Measurements from ENCODE around the gene GMIP. TPM values are rescaled to one million over a fixed set of nuclear protein-coding genes. Genes with fewer than 3 reads are reported as not detected.
"Not testable (repeated sequence)": the region's sequence is repeated elsewhere in the genome, so short reads cannot be mapped to it uniquely, and the experiment has no call there.

Gene GMIP
- polyA plus RNA-seq, 1 of the 3 experiments (the other 2 are of a cell fraction), result 6.3 TPM

DNA sequence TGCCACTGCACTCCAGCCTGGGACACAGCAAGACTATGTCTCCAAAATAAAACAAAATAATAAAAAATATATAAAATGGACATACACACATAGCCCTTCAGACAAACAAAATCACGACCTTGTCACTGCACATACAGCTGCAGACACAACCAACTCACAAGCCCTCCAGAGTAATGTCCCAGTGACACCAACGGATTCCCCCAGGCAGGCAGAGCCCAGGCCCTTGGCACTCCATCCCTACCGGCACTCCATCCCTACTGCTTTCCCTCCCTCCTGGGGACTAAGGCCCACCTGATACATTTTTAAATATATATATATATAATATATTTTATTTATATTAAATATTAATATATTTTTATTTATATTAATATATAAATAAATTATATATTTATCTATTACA, 43.6 kb upstream of the GMIP start:
- H3K4me3 ChIP-seq (ENCODE audit: low read depth in 2 of 2, low read length in 1 of 2), result no peak overlapping the region
- TF ChIP-seq YY1 (IDR thresholded peaks at IDR 0.05; ENCODE audit: low read depth) (no peak), FOXJ3 (CRISPR knock-in tag; IDR thresholded peaks at IDR 0.05) (no peak), SMC3 (IDR thresholded peaks at IDR 0.05; ENCODE audit: low read depth, low read length) (no peak), EZH2phosphoT487 (IDR thresholded peaks at IDR 0.05; ENCODE audit: borderline replicate concordance, low read depth) (no peak), TEAD4 (IDR thresholded peaks at IDR 0.05; ENCODE audit: borderline replicate concordance, insufficient read depth) (no peak), SIN3A (IDR thresholded peaks at IDR 0.05; ENCODE audit: borderline replicate concordance, low read depth, low read length) (no peak)
- TF ChIP-seq, protein P1, sequence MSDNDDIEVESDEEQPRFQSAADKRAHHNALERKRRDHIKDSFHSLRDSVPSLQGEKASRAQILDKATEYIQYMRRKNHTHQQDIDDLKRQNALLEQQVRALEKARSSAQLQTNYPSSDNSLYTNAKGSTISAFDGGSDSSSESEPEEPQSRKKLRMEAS (IDR thresholded peaks at IDR 0.05; ENCODE audit: low read depth), result no peak
- no peak overlapping the region for H3K9ac ChIP-seq
- H3K4me1 ChIP-seq (ENCODE audit: control insufficient read depth in 1 of 2, insufficient read depth in 2 of 2, low read depth in 1 of 2, low read length in 1 of 2), result no peaks in the 10 kb centered on the region
- no peaks in the 10 kb centered on the region for H3K27me3 ChIP-seq (ENCODE audit: insufficient read depth)
- no peak overlapping the region for H2AFZ ChIP-seq (ENCODE audit: low read depth)
- H3K9me2 ChIP-seq, result no peaks in the 10 kb centered on the region
- no peak overlapping the region for H3K27ac ChIP-seq (ENCODE audit: low read depth in 2 of 2, low read length in 1 of 2)
- peaks cover 3% of the 10 kb centered on the region for H3F3A ChIP-seq (replicated peaks; ENCODE audit: insufficient read depth)
- H4K20me1 ChIP-seq (ENCODE audit: insufficient read depth), result no peaks in the 10 kb centered on the region
- POLR2A ChIA-PET, result no interaction called here
- WGBS (ENCODE audit: low lambda C conversion rate), result 67% methylated on average over 3 of the region's 3 CpGs
- H3K9me3 ChIP-seq, result no peaks in the 10 kb centered on the region
- H3K4me2 ChIP-seq, result no peak overlapping the region
- no peaks in the 10 kb centered on the region for H3K79me2 ChIP-seq (ENCODE audit: insufficient read depth)
- CTCF ChIA-PET, result no interaction called here
- peaks cover 0 to 5% of the 10 kb centered on the region in 2 experiments for H3K36me3 ChIP-seq (replicated peaks in 1 of 2; ENCODE audit: control insufficient read depth in 1 of 2, insufficient read depth in 2 of 2, low read length in 1 of 2)
- DNase-seq, result peak; percentile 34

DNA sequence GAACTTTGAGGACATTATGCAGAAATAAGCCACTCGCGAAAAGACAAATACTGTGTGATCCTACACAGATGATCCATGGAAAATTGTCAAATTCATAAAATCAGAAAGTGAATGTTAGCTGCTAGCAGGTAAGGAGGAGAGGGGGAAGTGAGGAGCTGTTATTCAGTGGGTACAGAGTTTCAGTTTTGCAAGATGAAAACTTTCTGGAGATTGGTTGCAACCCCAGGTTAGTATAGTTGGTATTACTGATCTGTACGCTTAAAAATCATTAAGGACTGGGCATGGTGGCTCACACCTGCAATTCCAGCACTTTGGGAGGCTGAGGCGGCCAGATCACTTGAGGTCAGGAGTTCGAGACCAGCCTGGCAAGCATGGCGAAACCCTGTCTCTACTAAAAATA, 43.1 kb upstream of the GMIP start:
- ChIA-PET POLR2A (no interaction called here), CTCF (no interaction called here)
- Histone ChIP-seq H3K9ac (no peak overlapping the region), H3K79me2 (ENCODE audit: insufficient read depth) (no peaks in the 10 kb centered on the region), H3K27ac (ENCODE audit: low read depth in 2 of 2, low read length in 1 of 2) (no peak overlapping the region), H2AFZ (ENCODE audit: low read depth) (no peak overlapping the region), H3K4me1 (ENCODE audit: control insufficient read depth in 1 of 2, insufficient read depth in 2 of 2, low read depth in 1 of 2, low read length in 1 of 2) (no peaks in the 10 kb centered on the region), H3K36me3 (replicated peaks in 1 of 2; ENCODE audit: control insufficient read depth in 1 of 2, insufficient read depth in 2 of 2, low read length in 1 of 2) (peaks cover 0 to 5% of the 10 kb centered on the region in 2 experiments), H3K27me3 (ENCODE audit: insufficient read depth) (no peaks in the 10 kb centered on the region), H3K9me2 (no peaks in the 10 kb centered on the region), H3K4me2 (no peak overlapping the region), H4K20me1 (ENCODE audit: insufficient read depth) (no peaks in the 10 kb centered on the region), H3K9me3 (no peaks in the 10 kb centered on the region), H3F3A (replicated peaks; ENCODE audit: insufficient read depth) (peaks cover 3% of the 10 kb centered on the region), H3K4me3 (ENCODE audit: low read depth in 2 of 2, low read length in 1 of 2) (no peak overlapping the region)
- TF ChIP-seq CHD2 (IDR thresholded peaks at IDR 0.05; ENCODE audit: low read length, partially characterized antibody), result no peak
- 96% methylated on average over 6 of the region's 6 CpGs for WGBS (ENCODE audit: low lambda C conversion rate)
- DNase-seq, result no peak

DNA sequence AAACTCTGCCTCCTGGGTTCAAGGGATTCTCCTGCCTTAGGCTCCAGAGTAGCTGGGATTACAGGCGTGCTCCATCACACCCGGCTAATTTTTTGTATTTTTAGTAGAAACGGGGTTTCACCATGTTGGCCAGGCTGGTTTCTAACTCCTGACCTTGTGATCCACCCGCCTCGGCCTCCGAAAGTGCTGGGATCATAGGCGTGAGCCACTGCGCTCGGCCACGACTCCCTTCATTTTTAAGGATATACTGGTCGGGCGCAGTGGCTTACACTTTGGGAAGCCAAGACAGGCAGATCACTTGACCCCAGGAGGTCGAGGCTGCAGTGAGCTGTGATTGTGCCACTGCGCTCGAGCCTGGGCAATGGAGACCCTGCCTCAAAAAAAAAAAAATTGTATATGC, 42.7 kb upstream of the GMIP start:
- 91% methylated on average over 15 of the region's 15 CpGs for WGBS (ENCODE audit: low lambda C conversion rate)
- H2AFZ ChIP-seq (ENCODE audit: low read depth); H3K79me2 ChIP-seq (ENCODE audit: insufficient read depth); H4K20me1 ChIP-seq (ENCODE audit: insufficient read depth); H3F3A ChIP-seq (replicated peaks; ENCODE audit: insufficient read depth); H3K9me2 ChIP-seq; H3K4me2 ChIP-seq; H3K4me3 ChIP-seq (ENCODE audit: low read depth in 2 of 2, low read length in 1 of 2); DNase-seq; POLR2A ChIA-PET; H3K9me3 ChIP-seq; H3K36me3 ChIP-seq (replicated peaks in 1 of 2; ENCODE audit: control insufficient read depth in 1 of 2, insufficient read depth in 2 of 2, low read length in 1 of 2); H3K27ac ChIP-seq (ENCODE audit: low read depth in 2 of 2, low read length in 1 of 2); H3K9ac ChIP-seq; H3K4me1 ChIP-seq (ENCODE audit: control insufficient read depth in 1 of 2, insufficient read depth in 2 of 2, low read depth in 1 of 2, low read length in 1 of 2); H3K27me3 ChIP-seq (ENCODE audit: insufficient read depth): not testable (repeated sequence)
- CTCF ChIA-PET, result interaction anchor here (0.9 kb wide), 1 partner anchor 272 kb away, joined by 3 read pairs; no protein-coding TSS in a partner anchor

All from SK-N-SH (cell line).